HG03457 (cell line): ENCODE data around the gene SH3BP1.
A peak's percentile ranks its signal among the peaks of the same experiment; 100 is the strongest.
"Not testable (repeated sequence)": the region's sequence is repeated elsewhere in the genome, so short reads cannot be mapped to it uniquely, and the experiment has no call there.

ENCODE experiments used
- ATAC-seq: cut with Tn5 transposase; IDR thresholded peaks from one replicate; pipeline ENCODE4 v1.9.1; 2021; ENCODE audit warnings: moderate number of reproducible peaks; ENCODE audit not compliant: unreplicated experiment

Gene SH3BP1

GRCh38 chr22:37676736-37677492 lies 37.4 kb downstream of the SH3BP1 start:
- ATAC-seq: no peak

- no peak for ATAC-seq
These were observed 38.1 kb downstream of the SH3BP1 start for GRCh38 chr22:37677493-37677974.

- no peak for ATAC-seq
These were observed 38.9 kb downstream of the SH3BP1 start for GRCh38 chr22:37678372-37678771.

GRCh38 chr22:37679670-37680069 lies 40.2 kb downstream of the SH3BP1 start:
- ATAC-seq: no peak

GRCh38 chr22:37680191-37680851 lies 40.9 kb downstream of the SH3BP1 start:
- ATAC-seq: no peak

- ATAC-seq: no peak
These were observed 41.5 kb downstream of the SH3BP1 start for GRCh38 chr22:37681001-37681424.

- ATAC-seq: no peak
These were observed 42.1 kb downstream of the SH3BP1 start for GRCh38 chr22:37681556-37682049.

- ATAC-seq: no peak
These were observed 45.5 kb downstream of the SH3BP1 start for GRCh38 chr22:37684803-37685615.

GRCh38 chr22:37686002-37686982 lies 46.8 kb downstream of the SH3BP1 start, which contains the start of gene NOL12:
TSS of gene NOL12 (plus strand) at chr22:37686343. CDS start at chr22:37686393, 50 bp downstream.
- peak; percentile 50 for ATAC-seq

- no peak for ATAC-seq
These were observed 50.9 kb downstream of the SH3BP1 start for GRCh38 chr22:37690407-37690806.

- ATAC-seq: no peak
These were observed 51.5 kb downstream of the SH3BP1 start for GRCh38 chr22:37690901-37691504.

- no peak for ATAC-seq
These were observed 53.3 kb downstream of the SH3BP1 start for GRCh38 chr22:37692627-37693285.

- not testable (repeated sequence) for ATAC-seq
These were observed 54.7 kb downstream of the SH3BP1 start for GRCh38 chr22:37694131-37694530.

- not testable (repeated sequence) for ATAC-seq
These were observed 56.8 kb downstream of the SH3BP1 start for GRCh38 chr22:37696260-37696656.

GRCh38 chr22:37696657-37697537 lies 57.4 kb downstream of the SH3BP1 start, which contains the start of gene TRIOBP:
TSS of gene TRIOBP (plus strand) at chr22:37697048. CDS start at chr22:37701366, 4,318 bp downstream.
- peak; percentile 55 for ATAC-seq

- ATAC-seq: no peak
These were observed 58.0 kb downstream of the SH3BP1 start for GRCh38 chr22:37697538-37697835.

- no peak for ATAC-seq
These were observed 61.8 kb downstream of the SH3BP1 start for GRCh38 chr22:37701141-37701786.

- ATAC-seq: no peak
These were observed 64.4 kb downstream of the SH3BP1 start for GRCh38 chr22:37703906-37704305.
